ENCODE data around the gene ZNF518B. TPM values are rescaled to one million over a fixed set of nuclear protein-coding genes. Genes with fewer than 3 reads are reported as not detected.

Gene ZNF518B
- total RNA-seq, 1 donor from 2014 or later, result 46.0 TPM

GRCh38 chr4:10456260-10456594, 999 bp downstream of the ZNF518B start:
- H3K36me3 ChIP-seq (ENCODE audit: control insufficient read depth, insufficient read depth, low read length), result peaks cover 3% of the 10 kb centered on the region
- DNase-seq (ENCODE audit: low read depth), result no peak
- peak overlapping the region; percentile 55 for H3K4me3 ChIP-seq (ENCODE audit: low read depth, low read length)
- H3K27me3 ChIP-seq (ENCODE audit: control insufficient read depth, insufficient read depth, low read length), result peaks cover 5% of the 10 kb centered on the region
- TF ChIP-seq, protein P1, sequence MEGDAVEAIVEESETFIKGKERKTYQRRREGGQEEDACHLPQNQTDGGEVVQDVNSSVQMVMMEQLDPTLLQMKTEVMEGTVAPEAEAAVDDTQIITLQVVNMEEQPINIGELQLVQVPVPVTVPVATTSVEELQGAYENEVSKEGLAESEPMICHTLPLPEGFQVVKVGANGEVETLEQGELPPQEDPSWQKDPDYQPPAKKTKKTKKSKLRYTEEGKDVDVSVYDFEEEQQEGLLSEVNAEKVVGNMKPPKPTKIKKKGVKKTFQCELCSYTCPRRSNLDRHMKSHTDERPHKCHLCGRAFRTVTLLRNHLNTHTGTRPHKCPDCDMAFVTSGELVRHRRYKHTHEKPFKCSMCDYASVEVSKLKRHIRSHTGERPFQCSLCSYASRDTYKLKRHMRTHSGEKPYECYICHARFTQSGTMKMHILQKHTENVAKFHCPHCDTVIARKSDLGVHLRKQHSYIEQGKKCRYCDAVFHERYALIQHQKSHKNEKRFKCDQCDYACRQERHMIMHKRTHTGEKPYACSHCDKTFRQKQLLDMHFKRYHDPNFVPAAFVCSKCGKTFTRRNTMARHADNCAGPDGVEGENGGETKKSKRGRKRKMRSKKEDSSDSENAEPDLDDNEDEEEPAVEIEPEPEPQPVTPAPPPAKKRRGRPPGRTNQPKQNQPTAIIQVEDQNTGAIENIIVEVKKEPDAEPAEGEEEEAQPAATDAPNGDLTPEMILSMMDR (IDR thresholded peaks at IDR 0.05; ENCODE audit: insufficient read depth, low read length, poor library complexity, severe bottlenecking), result no peak

GRCh38 chr4:10455133-10455532, 2.1 kb downstream of the ZNF518B start:
- TF ChIP-seq, protein P1 (IDR thresholded peaks at IDR 0.05; ENCODE audit: insufficient read depth, low read length, poor library complexity, severe bottlenecking), result no peak
- H3K27me3 ChIP-seq (ENCODE audit: control insufficient read depth, insufficient read depth, low read length), result no peaks in the 10 kb centered on the region
- peaks cover 3% of the 10 kb centered on the region for H3K36me3 ChIP-seq (ENCODE audit: control insufficient read depth, insufficient read depth, low read length)
- no peak for DNase-seq (ENCODE audit: low read depth)
- H3K4me3 ChIP-seq (ENCODE audit: low read depth, low read length), result no peak overlapping the region

DNA sequence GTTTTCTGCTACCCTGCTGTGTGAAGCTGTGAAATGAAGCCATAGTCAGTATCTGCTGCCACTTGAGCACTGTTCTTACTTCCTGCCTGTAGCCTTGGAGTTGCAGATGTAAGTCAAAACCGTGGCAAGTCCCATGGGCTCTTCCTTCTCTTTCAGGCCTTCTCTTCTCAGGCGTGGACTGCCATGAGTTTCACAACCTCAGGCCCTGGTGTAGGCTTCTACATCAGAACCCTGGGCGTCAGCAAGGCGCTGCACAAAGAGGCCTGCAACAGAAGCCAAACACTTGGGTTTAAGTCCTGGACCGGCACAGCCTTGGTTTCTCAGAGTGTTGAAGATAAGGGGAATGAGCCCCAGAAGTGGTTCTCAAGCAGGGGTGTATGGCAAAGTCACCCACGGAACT, 2.5 kb downstream of the ZNF518B start:
- DNase-seq (ENCODE audit: low read depth), result no peak
- TF ChIP-seq, protein P1 (IDR thresholded peaks at IDR 0.05; ENCODE audit: insufficient read depth, low read length, poor library complexity, severe bottlenecking), result no peak
- H3K4me3 ChIP-seq (ENCODE audit: low read depth, low read length), result no peak overlapping the region
- no peaks in the 10 kb centered on the region for H3K27me3 ChIP-seq (ENCODE audit: control insufficient read depth, insufficient read depth, low read length)
- peaks cover 3% of the 10 kb centered on the region for H3K36me3 ChIP-seq (ENCODE audit: control insufficient read depth, insufficient read depth, low read length)

- TF ChIP-seq, protein P1 (IDR thresholded peaks at IDR 0.05; ENCODE audit: insufficient read depth, low read length, poor library complexity, severe bottlenecking), result no peak
- H3K27me3 ChIP-seq (ENCODE audit: control insufficient read depth, insufficient read depth, low read length), result no peaks in the 10 kb centered on the region
- H3K36me3 ChIP-seq (ENCODE audit: control insufficient read depth, insufficient read depth, low read length), result peaks cover 3% of the 10 kb centered on the region
- no peak overlapping the region for H3K4me3 ChIP-seq (ENCODE audit: low read depth, low read length)
- DNase-seq (ENCODE audit: low read depth), result no peak
Observed at GRCh38 chr4:10454121-10454520, 3.1 kb downstream of the ZNF518B start.

GRCh38 chr4:10448991-10449390, 8.2 kb downstream of the ZNF518B start:
- Histone ChIP-seq H3K36me3 (ENCODE audit: control insufficient read depth, insufficient read depth, low read length) (peaks cover 7% of the 10 kb centered on the region), H3K4me3 (ENCODE audit: low read depth, low read length) (no peak overlapping the region), H3K27me3 (ENCODE audit: control insufficient read depth, insufficient read depth, low read length) (no peaks in the 10 kb centered on the region)
- TF ChIP-seq, protein P1 (IDR thresholded peaks at IDR 0.05; ENCODE audit: insufficient read depth, low read length, poor library complexity, severe bottlenecking), result no peak
- DNase-seq (ENCODE audit: low read depth), result no peak

DNA sequence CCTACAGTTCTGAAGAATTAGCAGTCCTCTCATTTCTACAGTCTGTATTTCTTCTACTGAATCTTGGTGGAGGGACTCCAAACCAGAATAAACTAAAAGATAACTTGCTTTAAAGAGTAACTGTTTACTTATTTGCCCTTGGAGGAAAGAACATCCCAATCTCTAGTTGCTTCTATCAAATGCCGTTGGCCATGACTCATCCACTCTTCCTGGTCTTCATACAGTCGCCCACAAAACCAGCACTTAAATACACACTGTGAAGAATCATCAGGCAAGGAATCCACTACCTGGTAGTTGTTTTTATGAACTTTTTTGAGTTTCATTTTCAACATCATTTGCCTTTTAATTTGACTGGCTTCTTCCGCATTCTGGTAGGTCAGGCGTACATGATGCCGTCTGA, 14.2 kb downstream of the ZNF518B start:
- peaks cover 7% of the 10 kb centered on the region for H3K36me3 ChIP-seq (ENCODE audit: control insufficient read depth, insufficient read depth, low read length)
- DNase-seq (ENCODE audit: low read depth), result no peak
- no peak overlapping the region for H3K4me3 ChIP-seq (ENCODE audit: low read depth, low read length)
- H3K27me3 ChIP-seq (ENCODE audit: control insufficient read depth, insufficient read depth, low read length), result no peaks in the 10 kb centered on the region
- TF ChIP-seq, protein P1 (IDR thresholded peaks at IDR 0.05; ENCODE audit: insufficient read depth, low read length, poor library complexity, severe bottlenecking), result no peak
